PC-9 (cell line): ENCODE data around the gene ZSWIM5.

ENCODE experiments used
- EZH2 ChIP-seq: fragments of 200-600 bp; sonication (generic); IDR thresholded peaks from 2 replicates; pipeline ENCODE4 v1.8.0; 2017; ENCODE audit warnings: antibody characterized with exemption, low read depth
- TF ChIP-seq, protein P1 (sequence below): fragments of 200-600 bp; sonication (generic); conservative IDR thresholded peaks from 2 replicates; pipeline ENCODE4 v1.6.1; 2017; ENCODE audit warnings: mixed run types, antibody characterized with exemption, mild to moderate bottlenecking, moderate library complexity

DNA sequence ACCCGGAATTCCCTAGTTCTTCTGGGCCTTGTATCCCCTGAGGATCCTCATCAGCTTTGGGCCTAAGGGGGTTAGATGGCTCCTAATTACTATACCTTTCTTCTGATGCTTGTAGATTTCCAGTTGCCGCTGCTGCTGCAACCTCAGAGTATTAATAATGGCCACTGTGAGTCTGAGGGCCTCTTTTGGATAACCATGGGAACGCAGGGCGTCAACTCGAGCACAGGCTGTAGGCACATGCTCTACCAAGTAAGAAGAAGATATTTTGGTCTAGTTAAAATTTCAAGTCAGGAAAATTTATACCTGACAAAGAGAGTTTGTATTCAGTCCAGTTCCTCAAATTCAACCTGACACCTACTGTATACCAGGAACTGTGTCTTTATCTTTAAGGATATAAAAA lies 166.1 kb downstream of the ZSWIM5 start:
- TF ChIP-seq, protein P1, sequence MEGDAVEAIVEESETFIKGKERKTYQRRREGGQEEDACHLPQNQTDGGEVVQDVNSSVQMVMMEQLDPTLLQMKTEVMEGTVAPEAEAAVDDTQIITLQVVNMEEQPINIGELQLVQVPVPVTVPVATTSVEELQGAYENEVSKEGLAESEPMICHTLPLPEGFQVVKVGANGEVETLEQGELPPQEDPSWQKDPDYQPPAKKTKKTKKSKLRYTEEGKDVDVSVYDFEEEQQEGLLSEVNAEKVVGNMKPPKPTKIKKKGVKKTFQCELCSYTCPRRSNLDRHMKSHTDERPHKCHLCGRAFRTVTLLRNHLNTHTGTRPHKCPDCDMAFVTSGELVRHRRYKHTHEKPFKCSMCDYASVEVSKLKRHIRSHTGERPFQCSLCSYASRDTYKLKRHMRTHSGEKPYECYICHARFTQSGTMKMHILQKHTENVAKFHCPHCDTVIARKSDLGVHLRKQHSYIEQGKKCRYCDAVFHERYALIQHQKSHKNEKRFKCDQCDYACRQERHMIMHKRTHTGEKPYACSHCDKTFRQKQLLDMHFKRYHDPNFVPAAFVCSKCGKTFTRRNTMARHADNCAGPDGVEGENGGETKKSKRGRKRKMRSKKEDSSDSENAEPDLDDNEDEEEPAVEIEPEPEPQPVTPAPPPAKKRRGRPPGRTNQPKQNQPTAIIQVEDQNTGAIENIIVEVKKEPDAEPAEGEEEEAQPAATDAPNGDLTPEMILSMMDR: no peak
- TF ChIP-seq EZH2: no peak
